GM19455 (cell line): ENCODE results near the gene SEC14L3.

Experiments
- ATAC-seq: cut with Tn5 transposase; IDR thresholded peaks from one replicate; pipeline ENCODE4 v1.9.1; 2021; ENCODE audit not compliant: unreplicated experiment

SEC14L3 gene

DNA sequence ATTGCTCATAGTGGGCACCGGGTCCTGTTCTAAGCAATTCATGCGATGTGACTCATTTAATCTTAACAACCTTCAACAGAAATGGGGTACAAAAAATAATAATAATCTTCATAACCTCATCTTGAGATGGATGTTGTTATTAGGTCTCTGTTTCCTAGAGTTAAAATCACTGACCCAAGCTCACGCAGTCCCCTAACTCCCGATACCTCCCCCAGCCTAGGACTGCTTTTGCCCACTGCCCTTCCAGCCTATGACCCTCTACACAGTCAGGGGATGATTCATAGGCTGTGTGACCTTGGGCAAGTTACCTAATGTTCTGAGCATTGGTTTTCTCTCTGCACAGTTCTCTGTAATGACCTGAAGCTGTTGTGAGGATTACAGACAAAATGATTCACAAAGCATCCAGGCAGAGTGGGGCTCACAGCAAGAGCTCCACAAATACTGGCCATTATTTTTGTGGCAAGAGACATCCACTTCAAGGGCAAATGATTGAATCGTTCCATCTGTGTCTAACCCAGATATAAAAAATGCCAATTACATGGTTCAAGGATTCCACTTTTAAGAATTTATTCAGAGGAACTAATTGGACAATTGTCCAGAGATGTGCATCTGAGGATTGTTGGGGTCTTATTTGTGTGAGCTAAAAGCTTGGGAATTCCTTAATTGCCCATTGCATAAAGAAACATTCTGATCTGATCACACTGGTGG lies 26.2 kb downstream of the SEC14L3 start:
- ATAC-seq: no peak

DNA sequence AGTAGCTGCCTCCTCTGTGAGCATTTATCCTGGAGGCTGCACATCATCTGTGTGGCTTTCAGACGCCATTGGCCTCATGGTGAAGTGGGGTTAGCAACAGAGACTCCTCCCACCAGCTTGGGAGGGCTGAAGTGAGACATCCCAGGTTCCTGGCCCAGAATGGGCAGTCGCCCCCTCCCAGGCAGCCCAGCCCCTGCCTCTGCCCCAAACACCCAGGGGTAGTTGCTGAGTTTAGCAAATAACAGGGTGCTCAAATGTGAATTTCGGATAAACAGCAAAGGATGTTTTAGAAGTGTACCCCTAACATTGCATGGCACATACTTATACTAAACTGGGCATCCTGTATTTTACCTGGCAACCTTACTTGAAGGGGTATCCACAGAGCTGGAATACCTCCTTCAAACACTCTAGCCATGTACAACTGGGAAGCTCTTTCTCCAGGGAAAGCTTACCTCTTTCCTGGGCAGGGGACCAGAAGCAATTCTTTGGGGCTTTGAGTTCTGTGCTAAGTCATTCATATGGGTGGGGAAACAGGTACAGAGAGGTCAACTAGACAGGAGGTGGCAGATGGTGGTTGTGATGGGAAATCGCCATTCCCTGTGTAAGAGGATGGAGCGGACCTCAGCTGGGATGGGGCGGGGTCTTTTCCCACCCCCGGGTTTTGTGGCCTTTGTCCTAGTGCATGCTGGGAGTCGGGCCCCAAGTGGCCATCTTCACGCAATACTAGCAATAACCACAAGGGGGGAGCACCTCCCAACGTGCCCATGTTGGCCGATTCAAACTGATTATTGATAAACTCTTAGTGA lies 27.0 kb downstream of the SEC14L3 start:
- ATAC-seq: no peak

DNA sequence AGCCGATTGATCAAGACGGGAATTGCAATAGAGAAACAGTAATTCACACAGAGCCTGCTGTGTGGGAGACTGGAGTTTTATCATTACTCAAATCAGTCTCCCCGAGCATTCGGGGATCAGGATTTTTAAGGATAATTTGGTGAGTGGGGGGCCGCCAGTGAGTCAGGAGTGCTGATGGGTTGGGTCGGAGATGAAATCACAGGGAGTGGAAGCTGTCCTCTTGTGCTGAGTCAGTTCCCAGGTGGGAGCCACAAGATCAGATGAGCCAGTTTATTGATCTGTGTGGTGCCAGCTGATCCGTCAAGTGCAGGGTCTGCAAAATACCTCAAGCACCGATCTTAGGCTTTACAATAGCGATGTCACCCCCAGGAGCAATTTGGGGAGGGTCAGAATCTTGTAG lies 30.7 kb downstream of the SEC14L3 start:
- no peak for ATAC-seq

DNA sequence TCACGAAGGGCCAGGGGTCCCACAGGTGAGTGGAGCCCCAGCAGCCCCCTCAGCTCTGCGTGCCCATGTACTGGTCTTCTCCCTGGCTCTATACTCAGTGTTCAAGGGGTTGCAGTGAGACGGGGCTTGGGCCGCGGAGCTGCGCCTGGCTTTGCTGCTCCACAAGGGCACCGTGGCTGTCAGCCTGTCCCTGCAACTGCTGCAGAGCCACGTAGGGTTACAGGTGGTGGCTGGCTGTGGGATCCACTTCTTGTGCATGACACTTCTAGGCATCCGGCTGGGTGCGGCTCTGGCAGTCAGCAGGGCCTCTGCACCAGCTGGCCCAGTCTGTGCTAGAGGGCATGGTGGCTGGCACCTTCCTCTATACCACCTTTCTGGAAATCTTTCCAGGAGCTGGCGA lies 32.0 kb downstream of the SEC14L3 start:
- ATAC-seq: no peak

- no peak for ATAC-seq
Measured at GRCh38 chr22:30439226-30439625, 32.6 kb downstream of the SEC14L3 start.

DNA sequence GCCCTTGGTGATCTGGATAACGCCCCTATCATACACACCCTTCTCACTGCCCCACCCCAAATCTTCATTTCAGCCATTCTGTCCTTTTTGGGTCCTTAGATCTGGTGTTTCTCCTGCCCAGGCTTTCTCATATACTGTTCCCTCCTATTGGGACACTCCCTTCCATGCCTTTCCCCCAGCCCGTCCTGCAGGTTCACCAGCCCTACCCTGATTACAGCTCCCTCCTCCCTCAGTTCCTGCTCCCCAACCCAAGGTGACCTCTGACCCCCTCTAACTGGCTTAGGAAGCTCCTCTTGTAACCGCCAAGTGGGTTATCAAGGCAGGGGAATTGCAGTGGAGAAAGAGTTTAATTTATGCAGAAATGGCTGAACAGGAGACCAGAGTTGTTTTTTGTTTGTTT lies 33.3 kb downstream of the SEC14L3 start:
- ATAC-seq: no peak

- no peak for ATAC-seq
Measured at GRCh38 chr22:30436196-30436595, 35.6 kb downstream of the SEC14L3 start.

DNA sequence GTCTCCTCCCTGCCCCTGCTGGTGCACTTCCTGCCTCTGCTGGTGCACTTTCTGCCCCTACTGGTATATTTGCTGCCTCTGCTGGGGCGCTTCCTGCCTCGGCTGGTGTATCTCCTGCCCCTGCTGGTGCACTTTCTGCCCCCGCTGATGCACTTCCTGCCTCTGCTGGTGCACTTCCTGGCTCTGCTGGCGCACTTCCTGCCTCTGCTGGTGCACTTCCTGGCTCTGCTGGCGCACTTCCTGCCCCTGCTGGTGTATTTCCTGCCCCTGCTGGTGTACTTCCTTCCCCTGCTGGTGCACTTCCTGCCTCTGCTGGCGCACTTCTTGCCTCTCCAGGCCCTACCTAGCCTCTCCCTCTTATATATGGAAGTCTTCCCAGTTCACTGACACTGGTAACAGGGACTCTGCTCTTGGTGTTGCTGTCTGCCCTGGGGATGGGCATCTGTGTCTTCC lies 36.1 kb downstream of the SEC14L3 start:
- no peak for ATAC-seq

GRCh38 chr22:30434843-30435242 lies 37.0 kb downstream of the SEC14L3 start:
- ATAC-seq: no peak

DNA sequence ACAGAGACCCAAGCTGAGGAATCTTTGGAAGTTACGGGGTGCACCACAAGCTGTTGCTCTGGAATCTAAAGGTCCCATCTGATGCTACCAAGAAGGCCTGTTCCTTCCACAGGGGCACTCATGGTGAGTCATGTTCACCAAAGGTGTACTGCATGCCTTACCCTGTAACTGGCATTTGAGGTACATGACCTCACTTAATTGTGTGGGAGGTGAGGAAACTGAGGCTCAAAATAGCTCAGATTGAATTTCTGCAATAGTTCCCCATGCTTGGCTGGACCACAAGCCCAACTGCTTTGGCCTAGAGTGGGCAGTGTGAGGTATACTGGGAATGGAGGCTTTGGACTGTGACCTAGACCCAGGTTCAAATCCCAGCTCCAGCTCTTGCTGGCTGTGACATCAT lies 38.0 kb downstream of the SEC14L3 start:
- ATAC-seq: no peak

GRCh38 chr22:30433227-30433626 lies 38.6 kb downstream of the SEC14L3 start:
- ATAC-seq: no peak

DNA sequence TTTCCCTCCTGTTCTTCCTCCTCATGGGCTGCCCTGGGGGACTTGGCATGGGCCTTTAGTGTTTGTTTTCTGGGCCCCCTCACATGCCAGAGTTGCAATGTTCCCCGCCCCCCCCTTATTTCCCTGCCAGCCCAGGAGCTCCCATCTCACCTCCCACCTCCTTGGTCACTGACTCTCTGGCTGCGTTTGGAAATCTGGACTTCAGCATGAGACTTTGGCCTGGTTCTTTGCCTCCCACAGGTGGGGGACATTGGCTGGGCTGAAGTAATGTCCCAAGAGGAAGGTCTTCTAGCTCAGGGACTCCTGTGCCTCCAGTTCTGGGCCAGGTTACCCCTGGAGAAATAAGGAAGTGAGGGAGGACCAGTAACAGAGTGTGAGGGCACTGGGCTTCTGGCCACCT lies 39.3 kb downstream of the SEC14L3 start:
- no peak for ATAC-seq

DNA sequence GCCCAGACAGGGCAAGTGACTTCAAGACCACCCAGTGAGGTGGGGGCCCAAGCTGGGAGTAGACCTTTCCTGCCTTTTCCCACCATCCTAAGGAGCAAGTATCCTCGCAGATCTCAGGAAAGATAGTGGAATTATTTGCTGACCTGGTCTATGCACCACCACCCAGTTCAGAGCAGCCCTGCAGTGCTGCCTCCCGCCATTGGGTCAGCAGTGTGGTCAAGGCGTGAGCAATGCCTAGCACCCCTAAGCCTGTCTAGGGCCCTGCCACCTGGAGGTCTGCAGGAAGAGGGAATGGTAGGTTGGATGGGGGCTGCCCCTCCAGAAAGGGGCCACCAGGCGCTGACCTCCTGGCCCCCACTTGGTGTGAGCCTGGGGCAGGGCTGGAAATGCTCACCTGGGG lies 39.7 kb downstream of the SEC14L3 start:
- ATAC-seq: no peak

- ATAC-seq: no peak
Measured at GRCh38 chr22:30430933-30431332, 40.9 kb downstream of the SEC14L3 start.

GRCh38 chr22:30429887-30430286 lies 41.9 kb downstream of the SEC14L3 start:
- ATAC-seq: no peak

- ATAC-seq: no peak
Measured at GRCh38 chr22:30427871-30428270, 43.9 kb downstream of the SEC14L3 start.

DNA sequence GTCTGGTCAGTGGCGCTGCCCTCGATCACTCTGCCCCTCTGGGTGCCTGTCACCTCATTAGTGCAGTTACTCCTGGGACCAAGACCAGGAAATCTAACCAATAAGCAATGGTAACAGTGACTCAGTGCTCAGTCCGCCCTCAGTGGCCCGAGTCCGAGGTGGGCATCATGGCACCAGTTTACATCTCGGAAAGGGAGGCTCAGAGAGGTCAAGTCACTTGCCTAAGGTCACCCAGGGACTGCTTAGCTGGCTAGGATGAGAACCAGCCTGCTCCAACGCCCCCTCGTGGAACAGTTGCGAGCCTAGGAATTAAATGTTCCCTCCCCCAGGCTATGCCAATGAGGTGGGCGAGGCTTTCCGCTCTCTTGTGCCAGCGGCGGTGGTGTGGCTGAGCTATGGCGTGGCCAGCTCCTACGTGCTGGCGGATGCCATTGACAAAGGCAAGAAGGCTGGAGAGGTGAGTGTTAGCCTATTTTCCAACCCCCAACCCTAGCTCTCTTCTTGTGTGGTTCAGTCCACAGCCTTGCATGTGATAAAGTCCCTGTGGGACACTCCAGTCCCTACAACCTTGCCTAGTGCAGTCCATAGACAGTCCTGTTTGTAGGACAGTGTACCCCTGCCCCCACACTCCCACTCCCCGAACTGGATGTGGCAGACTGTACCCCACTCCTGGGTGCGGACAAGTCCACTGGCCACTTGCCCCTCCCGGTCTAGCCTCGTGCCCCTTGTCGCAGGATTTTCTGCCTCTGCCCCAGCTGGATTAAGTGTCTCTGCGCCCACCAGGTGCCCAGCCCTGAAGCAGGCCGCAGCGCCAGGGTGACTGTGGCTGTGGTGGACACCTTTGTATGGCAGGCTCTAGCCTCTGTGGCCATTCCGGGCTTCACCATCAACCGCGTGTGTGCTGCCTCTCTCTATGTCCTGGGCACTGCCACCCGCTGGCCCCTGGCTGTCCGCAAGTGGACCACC lies 45.1 kb downstream of the SEC14L3 start:
- no peak for ATAC-seq

DNA sequence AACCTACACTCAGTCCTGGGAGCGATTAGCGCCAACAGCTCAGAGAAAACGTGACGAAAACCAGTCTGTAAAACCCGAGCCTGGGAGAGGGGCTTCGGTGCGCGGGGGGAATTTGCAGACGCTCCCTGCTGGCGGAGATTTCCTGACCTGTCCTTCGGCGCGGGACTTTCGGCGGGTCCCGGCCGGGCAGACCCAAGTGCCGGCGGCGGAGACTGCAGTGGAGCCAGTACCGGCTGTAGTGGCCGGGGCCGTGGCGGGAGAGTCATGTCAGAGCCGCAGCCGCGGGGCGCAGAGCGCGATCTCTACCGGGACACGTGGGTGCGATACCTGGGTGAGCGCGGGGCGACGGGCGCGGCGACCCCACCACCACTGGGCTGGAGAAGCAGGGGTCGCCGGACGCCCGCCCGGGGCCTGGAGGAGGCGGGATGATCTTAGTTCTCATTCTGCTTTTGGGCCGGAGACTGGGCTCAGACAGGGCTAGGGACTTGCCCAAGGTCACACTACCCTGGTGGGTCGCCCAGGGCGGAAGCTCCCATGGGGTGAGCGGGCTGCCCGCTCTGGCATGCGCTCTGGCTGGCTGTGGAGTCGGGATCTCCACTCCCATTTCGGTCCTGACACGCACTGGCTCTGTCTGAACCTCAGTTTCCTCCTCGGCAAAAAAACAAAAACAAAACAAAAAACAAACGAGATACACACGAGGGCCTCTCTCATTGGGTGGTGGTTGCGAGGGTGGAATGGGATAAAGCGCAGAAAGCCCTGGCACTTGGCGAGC lies 46.0 kb downstream of the SEC14L3 start, which contains the start of gene MTFP1:
TSS of gene MTFP1 (plus strand) at position 153 of the 772 bp plus-strand sequence. CDS start at position 265, 112 bp downstream.
- no peak for ATAC-seq

DNA sequence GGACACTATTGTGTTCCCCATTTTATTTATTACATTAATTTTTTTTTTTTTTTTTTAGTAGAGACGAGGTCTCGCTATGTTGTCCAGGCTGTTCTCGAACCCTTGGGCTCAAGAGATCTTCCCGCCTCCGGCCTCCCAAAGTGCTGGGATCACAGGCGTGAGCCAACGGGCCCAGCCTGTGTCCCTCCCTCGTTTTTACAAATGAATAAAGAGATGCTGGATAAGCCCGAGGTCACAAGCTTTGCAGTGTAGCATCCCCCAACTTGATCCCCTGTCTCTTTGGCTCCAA lies 46.5 kb downstream of the SEC14L3 start:
- no peak for ATAC-seq

- ATAC-seq: no peak
Measured at GRCh38 chr22:30424534-30425326, 47.1 kb downstream of the SEC14L3 start.
